Stimulated activated CD8-positive, alpha-beta memory T cell treated with anti-CD3 and anti-CD28 coated beads, Interleukin-7, amount 100 ng/mL, for 1 hour (primary cell): ENCODE results near the gene ANKRD29.

Experiments
- DNase-seq, 2 donors: peaks; one replicate each; pipeline ENCODE4 v3.0.0-alpha.2; 2020; ENCODE audit warnings: low read depth in 2 of 2

ANKRD29 gene

DNA sequence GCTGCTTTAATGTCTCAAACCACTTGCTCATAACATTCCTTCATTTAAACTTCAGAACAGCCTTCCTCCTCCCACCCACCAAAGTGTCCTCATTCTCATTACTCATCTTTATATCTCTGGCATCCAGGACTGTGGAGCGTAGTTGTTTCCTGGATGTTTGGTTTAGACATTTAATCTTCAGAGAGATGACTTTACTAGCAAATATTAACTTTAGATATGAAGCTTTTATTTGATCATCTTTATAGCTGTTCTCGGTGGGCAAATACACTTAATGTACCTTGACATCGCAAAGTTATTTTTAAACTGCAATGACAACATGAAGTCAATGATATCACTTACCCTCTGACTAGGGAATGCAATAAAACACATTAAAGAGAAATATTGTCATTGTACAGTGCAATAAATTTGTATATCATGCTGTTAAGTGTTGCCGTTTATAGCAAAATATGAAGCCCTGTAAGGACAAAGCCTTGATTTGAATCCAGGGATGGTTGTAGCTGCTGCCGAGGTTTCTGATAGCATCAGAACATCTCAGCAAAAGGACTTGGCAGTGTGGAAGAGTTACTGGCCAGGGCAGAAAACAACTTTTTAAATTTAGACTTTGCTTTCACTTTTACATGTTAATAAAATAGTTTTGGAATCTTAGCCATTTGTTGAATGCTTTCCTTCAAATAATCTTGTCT lies 21.9 kb upstream of the ANKRD29 start:
- DNase-seq, result no peak

DNA sequence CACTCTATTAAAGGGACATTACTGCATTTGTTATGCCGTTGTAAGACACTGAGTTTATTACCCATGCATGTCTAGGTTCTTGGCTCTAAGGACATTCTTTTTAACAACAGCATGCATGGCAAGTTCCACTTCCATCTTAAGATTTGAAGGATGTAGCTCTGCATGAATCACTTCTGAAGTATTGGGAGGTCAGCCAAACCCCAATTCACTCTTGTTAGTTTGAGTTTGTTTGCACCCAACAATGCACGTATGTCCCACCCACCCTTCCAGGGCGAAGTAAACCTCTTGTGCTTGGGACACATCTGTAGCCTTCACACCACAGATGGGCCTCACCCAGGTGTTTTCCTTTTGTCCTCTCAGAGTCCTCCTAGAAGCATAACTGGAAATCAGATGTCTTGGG lies 21.0 kb upstream of the ANKRD29 start:
- DNase-seq, result no peak

DNA sequence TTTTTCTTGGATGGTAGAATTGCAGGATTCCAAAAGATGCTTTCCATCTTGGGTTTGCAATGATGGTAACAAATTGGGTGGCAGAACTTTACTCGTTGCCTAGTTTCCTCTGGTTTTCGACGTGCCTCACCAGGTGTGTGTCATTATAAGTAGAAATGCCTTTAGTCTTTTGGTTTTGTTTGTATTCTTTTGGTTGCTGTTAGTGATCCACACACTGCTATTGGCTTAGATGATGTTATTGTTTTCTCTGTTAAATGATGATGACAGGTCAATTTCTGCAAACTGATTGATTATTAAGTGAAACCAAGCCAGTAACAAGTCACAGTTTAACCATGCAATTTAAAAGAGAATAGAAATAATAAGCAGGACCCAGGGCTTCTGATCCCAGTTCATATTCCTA lies 20.4 kb upstream of the ANKRD29 start:
- DNase-seq, result no peak

- DNase-seq, result no peak
Observed at GRCh38 chr18:23682472-23682871, 19.8 kb upstream of the ANKRD29 start.

DNA sequence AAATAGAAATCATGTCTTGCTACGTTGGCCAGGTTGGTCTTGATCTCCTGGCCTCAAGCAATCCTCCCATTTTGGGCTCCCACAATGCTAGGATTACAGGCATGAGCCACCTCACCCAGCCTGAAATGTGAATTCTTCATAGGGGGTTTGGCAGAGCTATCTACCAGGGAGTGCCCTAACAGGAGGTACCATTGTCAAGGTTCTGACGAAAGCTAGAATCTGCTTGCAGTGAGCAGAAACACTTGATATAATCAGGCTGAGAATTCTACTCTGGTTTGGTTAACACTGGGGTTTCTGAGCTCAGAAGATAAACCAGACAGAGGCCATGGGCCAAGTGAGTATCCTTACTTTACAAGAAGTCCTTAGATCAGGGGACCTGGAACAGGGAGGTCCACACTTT lies 19.3 kb upstream of the ANKRD29 start:
- DNase-seq, result no peak

GRCh38 chr18:23675896-23676295 lies 13.2 kb upstream of the ANKRD29 start:
- no peak for DNase-seq

DNA sequence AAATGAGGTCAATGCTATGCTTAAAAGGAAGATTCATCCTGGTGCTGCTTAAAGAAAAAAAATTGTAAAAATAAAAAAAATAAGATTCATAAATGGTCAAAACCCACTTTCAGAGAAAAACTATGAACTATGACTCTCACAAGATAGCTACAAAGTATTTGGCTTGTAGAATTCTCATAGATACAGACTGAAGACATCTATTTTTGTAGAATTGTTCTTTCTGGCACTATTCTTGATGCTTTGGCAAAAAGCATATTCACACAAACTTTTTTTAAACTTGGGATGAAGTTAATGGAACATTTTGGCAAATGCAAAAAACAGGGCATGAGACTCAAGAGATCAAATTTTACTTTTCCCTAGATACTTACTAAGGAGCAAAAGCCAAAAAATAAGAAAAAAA lies 12.5 kb upstream of the ANKRD29 start:
- DNase-seq, result no peak

- no peak for DNase-seq
Observed at GRCh38 chr18:23673725-23674124, 11.0 kb upstream of the ANKRD29 start.

GRCh38 chr18:23671564-23671963 lies 8.9 kb upstream of the ANKRD29 start:
- DNase-seq, result no peak

DNA sequence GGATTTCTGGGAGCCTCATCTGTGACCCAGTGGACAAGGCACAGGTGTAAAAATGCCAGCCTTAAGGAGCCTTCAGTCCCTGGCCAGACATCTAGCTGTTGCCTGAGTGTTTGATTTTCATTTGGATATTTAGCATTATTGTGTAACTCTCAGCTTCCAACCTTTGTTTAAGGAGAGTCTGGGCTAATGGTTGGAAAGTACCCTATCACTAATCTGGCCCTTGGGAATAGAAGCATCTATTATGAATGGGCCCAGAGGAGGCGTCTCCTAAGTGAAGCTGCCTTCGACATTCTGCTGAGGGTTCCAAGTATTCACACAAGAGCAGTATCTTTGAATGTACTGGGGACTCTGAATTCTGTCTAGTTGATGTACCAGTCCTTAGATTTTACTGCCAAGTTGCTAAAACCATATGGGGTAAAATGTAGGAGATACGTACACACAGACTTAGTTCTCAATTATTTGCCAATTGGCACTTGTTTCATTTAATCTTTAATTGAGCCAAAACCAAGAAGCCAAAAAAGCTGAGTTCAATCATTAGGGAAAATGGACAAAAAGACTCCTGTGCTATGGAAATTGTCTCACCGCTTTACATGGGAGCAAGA lies 7.2 kb upstream of the ANKRD29 start:
- no peak for DNase-seq

GRCh38 chr18:23669202-23669766 lies 6.6 kb upstream of the ANKRD29 start:
- no peak for DNase-seq

DNA sequence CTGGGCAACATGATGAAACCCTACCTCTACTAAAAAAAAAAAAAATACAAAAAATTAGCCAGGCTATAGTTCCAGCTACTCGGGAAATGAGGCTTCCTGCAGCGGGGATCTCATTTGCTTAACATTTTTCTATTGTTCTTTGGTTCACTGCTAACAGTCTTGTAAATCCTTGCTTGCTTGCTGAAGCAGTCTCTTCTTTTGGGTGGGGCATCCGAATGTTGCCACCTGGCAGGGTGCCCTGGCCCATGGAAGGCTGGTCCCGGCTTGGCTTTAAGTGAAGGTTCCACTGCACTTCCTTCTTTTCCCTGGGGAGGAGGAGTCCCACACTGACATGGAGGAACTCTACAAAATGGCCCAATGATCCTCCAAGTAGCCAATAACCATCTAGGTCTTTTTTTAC lies 6.0 kb upstream of the ANKRD29 start:
- DNase-seq, result no peak

DNA sequence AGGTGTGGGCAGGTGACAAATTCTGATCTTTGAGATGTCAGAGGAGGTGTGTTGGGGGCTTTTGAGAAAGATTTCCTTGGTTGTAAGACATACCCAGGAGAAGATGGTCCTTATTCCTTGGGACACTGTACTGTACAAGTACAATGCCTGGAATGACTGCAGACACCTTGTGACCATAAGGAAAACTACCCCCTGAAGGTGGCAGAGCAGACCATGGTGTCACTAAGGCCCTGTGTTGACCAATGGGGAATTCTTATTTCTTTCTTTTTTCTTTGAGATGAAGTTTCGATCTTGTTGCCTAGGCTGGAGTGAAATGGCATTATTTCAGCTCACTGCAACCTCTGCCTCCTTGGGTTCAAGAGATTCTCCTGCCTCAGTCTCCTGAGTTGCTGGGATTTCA lies 4.4 kb upstream of the ANKRD29 start:
- DNase-seq, result no peak

DNA sequence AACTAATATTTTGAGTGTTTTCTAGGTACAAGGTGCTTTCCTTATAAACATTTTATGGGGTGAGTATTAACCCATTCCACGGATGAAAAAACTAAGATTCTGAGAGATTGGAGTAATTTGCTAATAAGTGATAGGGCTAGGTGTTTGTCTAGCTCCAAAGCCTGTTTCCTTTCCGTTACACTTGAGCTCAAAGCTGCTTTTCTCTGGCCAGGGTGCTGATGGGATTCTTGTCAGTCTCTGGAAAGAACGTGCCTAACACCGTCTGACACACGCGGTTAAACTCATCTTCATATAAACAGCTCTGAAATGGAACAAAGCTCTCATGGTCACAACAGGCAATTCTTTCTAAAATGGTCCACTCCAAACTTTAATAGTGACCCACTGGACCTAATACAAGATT lies 2.0 kb upstream of the ANKRD29 start:
- DNase-seq, result no peak

DNA sequence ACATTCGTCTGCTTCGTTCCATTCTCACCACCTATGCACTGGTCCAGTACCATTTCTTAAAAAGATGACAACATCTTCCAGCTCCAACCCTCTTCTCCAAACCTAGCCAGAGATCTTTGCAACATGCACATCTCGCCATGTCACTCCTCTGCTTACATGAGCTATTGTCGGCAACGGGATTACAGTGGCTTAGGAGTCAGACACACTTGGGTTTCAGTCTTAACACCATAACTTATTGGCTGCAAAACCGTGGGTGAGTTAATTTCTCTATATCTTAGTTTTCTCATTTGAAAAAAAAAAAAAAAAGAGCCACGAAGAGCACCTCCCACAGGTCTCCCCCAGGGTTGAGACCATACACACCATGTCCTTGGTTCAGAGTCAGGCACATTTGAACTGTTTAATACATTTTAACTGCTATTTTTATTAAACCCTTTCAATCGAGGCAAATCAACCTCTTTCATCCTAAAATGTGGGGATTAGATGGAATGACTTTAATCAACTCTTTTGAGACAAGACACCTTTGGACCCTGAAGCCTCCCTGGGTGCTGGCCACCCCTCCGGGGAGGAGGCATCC lies 889 bp downstream of the ANKRD29 start:
- DNase-seq, result no peak

DNA sequence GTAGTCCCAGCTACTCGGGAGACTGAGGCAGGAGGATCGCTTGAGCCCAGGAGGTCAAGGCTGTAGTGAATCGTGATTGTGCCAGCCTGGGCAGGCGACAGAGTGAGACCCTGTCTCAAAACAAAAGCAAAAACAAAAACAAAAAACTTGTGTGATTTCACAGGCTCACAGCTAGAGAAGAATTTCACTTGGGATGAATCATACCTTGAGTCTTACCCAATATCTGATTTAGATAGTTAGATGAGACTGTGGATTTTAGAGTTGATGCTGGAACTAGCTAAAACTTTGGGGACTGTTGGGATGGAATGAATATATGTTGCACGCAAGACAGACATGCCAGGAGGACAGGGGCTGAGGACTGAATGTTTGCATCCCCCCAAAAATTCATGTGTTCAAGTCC lies 4.4 kb downstream of the ANKRD29 start:
- no peak for DNase-seq

GRCh38 chr18:23652232-23652631 lies 10.5 kb downstream of the ANKRD29 start:
- no peak for DNase-seq

GRCh38 chr18:23650968-23651927 lies 11.5 kb downstream of the ANKRD29 start:
- DNase-seq, result no peak

GRCh38 chr18:23648940-23649607 lies 13.6 kb downstream of the ANKRD29 start:
- DNase-seq, result no peak

- DNase-seq, result no peak
Observed at GRCh38 chr18:23648456-23648855, 14.3 kb downstream of the ANKRD29 start.

GRCh38 chr18:23646282-23646681 lies 16.4 kb downstream of the ANKRD29 start:
- no peak for DNase-seq
